HUDEP-2 (cell line): ENCODE data around the gene PARN.
"Not testable (repeated sequence)": the region's sequence is repeated elsewhere in the genome, so short reads cannot be mapped to it uniquely, and the experiment has no call there.

Experiments
- DNase-seq, 76 experiments: peaks; one replicate each; lab custom pipeline; 2025; ENCODE audit not compliant: unreplicated experiment in 76 of 76; lab: John Stamatoyannopoulos, UW

Gene PARN

DNA sequence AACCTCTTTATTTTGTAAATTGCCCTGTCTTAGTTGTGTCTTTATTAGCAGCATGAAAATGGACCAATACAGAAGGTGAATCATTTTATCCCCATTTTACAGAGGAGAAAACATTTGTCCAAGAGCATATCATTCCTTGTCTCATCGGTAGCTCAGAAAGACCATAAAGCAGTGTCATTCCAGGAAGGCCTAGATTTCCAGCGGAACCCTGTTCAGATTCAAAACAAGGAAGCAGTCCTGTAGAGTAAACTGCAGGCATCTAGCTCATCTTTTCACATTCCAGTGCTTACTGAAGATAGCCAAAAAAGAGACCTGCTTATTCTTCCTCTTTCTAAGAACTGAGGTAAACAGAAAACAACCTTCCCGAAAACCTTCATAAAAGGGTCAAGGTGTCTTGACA, 54.0 kb downstream of the PARN start:
- DNase-seq: no peak

- DNase-seq: not testable (repeated sequence)
Observed at GRCh38 chr16:14574698-14575415, 55.2 kb downstream of the PARN start.

- no peak for DNase-seq
Observed at GRCh38 chr16:14572535-14572934, 57.5 kb downstream of the PARN start.

DNA sequence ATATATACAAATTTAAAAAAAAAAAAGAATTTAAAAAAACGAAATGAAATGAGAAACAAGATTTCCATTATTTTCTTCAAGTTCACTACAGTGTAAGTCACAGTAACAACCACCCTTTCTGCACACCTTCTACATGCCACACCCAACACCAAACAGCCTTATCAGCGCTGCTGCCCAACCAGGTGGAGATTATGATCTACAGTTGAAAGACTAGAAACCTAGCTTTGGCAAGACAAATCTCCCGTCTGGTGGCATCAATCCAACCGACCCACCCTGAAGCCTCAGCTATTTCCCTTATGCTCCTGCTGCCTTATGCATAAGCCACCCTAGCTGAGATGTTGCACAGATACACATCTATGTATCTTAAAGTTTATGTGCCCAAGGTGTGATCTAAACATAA, 60.8 kb downstream of the PARN start:
- peak in 42 of 76 experiments; percentile 2 to 49 (median 14) for DNase-seq

DNA sequence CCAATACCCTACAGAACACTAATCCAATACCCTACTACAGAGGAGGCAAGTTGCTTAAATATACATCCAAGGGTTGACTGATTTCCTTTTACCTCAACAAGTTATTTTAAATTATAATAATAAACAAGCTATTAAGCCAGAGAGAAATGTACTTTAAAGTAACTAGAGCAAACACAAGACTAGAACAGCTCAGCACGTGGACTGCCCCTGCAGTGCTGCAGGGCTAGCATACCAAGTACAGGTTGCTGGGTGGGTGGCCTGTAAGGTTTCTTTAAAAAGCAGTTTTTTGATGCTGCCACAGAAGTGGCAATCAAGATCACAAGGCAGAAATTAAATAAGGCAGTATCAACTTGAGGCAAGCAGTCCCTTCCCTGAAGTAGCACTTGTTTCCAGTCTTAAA, 63.5 kb downstream of the PARN start:
- no peak for DNase-seq

GRCh38 chr16:14565688-14566025, 64.4 kb downstream of the PARN start:
- no peak for DNase-seq

GRCh38 chr16:14564861-14565687, 65.0 kb downstream of the PARN start:
- DNase-seq: no peak

DNA sequence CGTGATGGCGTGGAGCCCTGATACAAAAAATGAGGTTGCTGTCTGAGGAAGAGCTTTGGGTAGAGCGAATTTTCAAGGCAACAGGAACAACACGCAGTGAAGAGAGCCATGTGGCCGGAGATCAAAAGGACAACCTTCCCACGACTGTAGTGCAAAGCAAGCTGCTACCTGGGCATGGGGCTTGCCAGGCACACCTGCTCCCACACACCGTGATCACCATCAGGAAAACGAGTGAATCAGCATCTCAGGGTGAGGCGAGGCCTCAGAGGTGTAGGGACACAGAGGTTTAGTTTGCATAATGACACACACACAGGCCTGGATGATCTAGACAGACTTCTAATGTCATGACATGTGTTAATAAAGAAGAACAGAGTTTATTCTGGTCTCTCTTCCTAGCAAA, 65.7 kb downstream of the PARN start:
- no peak for DNase-seq

GRCh38 chr16:14562691-14563491, 67.2 kb downstream of the PARN start:
- DNase-seq: peak in 3 of 76 experiments; percentile 2 to 23 (median 3)

DNA sequence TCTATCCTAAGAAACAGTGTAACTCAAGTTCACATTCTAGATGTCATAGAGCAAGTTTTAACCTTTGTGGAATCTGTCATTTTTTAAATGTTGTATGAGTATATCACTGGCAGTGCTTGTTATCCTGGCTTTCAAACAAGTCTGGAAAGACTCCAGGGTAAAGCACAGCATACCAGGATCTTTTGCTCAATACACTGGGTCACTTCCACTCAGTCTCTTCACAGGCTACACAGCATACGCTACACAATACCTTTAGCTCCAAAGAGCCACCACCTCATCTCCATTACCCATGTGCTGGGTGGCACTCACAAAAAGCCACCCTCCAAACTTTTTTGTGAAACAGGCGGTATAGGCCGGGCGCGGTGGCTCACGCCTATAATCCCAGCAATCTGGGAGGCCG, 69.5 kb downstream of the PARN start:
- DNase-seq: no peak

DNA sequence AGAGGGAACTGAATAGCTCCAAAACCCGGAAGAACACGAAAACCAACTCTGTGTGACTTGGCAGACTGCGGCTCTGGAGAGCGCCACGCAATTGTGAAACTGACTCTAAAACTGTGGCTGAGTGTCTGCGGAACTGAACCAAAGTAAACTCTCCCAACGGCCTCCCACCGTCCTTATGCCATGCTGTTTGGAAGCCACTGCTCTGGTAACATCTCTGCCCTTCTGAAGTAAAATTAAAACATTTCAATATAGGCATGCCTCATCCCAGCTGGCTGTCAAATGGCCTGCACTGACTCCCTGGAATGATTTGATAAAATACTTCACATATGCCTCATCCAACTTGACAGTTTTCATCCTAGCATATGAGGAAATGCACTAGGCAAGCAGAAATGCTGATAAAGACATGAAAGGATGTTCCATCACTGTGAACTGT, 70.2 kb downstream of the PARN start:
- no peak for DNase-seq

DNA sequence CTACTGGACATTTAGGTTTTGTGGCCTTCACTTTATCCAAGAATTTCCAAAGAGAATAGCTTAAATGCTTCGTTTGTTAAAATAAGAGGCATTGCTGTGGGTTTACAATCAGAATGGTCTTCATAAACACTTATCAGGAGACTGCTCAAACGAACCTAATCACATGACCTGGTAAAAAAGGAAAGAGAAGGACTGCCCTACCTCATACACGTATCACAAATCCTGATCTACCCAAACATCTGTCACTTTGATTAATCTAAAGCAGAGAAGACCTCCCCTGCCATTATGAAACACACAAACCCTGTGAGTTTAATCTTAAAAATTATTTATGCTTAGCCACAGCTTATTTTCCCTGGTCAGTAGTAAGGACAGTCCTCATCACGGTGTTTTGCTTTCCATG, 76.6 kb downstream of the PARN start:
- no peak for DNase-seq

GRCh38 chr16:14549789-14550153, 80.3 kb downstream of the PARN start:
- DNase-seq: no peak

- no peak for DNase-seq
Observed at GRCh38 chr16:14548933-14549788, 80.9 kb downstream of the PARN start.

DNA sequence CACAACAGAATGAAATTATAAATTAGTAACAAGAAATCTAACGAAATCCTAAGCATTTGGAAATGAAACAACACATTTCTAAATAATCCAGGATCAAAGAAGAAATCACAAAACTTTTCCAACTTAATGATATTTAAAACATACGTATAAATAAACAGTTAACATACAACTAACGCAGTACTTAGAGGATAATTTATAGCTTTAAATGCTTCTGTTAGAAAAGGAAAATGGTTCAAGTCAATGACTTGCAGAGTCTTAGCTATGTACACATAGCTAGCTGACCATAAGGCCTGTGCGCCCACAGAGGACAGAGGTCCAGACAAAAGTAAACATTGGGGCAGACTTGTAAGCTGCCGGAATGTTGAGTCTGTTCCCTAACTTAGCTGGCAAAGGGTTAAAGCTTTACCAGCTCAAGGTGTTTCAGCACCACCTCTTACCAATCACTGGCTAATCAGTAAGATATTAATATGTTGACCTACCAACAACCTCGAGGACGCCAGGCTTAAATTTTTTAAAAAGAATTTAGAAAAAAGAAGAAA, 84.6 kb downstream of the PARN start:
- DNase-seq: no peak

- DNase-seq: not testable (repeated sequence)
Observed at GRCh38 chr16:14544846-14545245, 85.2 kb downstream of the PARN start.

DNA sequence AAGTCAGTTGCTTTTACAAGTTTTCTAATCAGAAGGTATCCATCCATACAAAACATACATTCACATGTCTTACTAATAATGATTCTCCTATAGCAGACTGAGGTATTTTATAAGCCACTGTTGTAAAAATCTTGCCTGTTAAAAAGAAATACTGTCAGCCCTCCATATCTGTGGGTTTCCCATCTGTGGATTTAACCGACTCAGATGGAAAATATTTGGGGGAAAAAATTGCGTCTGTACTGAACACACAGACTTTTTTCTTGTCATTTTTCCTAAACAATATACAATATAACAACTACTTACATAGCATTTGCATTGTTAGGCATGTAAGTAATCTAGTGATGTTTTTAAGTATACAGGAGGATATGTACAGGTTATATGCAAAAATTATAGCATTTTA, 90.4 kb downstream of the PARN start:
- no peak for DNase-seq

GRCh38 chr16:14539156-14539555, 90.9 kb downstream of the PARN start:
- no peak for DNase-seq

- DNase-seq: no peak
Observed at GRCh38 chr16:14538604-14539003, 91.5 kb downstream of the PARN start.

DNA sequence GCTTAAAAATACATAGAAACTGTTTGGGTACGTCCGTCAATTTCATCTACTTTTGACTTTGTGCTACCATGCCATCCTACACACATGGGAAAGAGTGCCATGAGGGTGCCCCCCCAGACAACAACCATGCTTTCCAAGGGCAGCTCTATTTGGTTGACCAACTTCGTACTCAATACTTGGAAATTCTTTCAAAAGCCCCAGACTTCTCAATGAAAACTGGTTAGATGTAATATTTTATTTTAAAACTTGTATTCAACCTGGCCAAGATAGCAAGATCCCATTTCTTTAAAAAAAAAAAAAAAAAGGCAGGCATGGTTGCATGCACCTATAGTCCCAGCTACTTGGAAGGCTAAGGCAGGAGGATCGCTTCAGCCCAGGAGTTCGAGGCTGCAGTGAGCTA, 98.4 kb downstream of the PARN start:
- DNase-seq: no peak
